Activated naive CD8-positive, alpha-beta T cell treated with anti-CD3 and anti-CD28 coated beads for 36 hours (primary cell): ENCODE data around the gene TOPBP1. TPM values are rescaled to one million over a fixed set of nuclear protein-coding genes. Genes with fewer than 3 reads are reported as not detected.

Experiments used
- DNase-seq: peaks from one replicate; pipeline ENCODE4 v3.0.0; 2021
- H3K27ac Mint-ChIP-seq: one replicate; pipeline ENCODE4 v1.8.0; 2022; ENCODE audit warnings: mild to moderate bottlenecking, moderate library complexity, mixed read lengths
- H3K27me3 Mint-ChIP-seq: one replicate; pipeline ENCODE4 v1.8.0; 2022; ENCODE audit warnings: mild to moderate bottlenecking, mixed read lengths
- H3K36me3 Mint-ChIP-seq: one replicate; pipeline ENCODE4 v1.8.0; 2021; ENCODE audit warnings: mild to moderate bottlenecking, mixed read lengths
- H3K4me1 Mint-ChIP-seq: one replicate; pipeline ENCODE4 v1.8.0; 2021; ENCODE audit warnings: mixed read lengths
- H3K4me3 Mint-ChIP-seq: one replicate; pipeline ENCODE4 v1.8.0; 2022; ENCODE audit warnings: mild to moderate bottlenecking, moderate library complexity, mixed read lengths
- H3K9me3 Mint-ChIP-seq: one replicate; pipeline ENCODE4 v1.8.0; 2022; ENCODE audit warnings: mixed read lengths
- total RNA-seq, 2 experiments: library from RNA; stranded (reverse); gene quantifications; one replicate each; pipeline ENCODE4 v1.2.3, GENCODE V29; 2021

Gene TOPBP1
- total RNA-seq, 2 experiments from 2014 or later: 82.3 to 84.4 TPM

DNA sequence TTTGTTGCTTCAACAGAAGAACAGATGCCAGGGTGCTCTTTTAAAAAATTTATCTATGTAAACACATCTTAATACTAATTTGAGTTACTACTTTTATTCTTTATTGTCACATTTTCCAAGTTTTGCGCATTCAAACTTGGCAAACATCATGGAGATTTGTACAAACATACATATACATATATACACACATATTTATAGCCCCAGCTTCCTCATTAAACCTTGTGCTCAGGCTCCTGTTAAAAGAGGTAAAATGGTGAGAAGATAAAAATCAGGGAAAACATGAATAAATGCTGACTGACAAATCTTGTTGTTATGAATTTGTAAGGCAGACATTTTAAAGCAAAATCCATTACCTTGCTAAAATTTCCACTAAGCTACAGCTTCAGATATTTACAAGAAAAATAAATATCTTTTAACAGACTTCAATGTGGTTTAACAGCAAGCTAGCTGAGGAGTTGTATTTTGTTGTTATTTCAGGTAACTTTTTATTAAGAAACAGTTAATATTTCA, 61.1 kb downstream of the TOPBP1 start:
- Mint-ChIP-seq H3K9me3 (no peaks in the 10 kb centered on the region), H3K4me1 (peaks cover 9% of the 10 kb centered on the region), H3K27ac (no peak overlapping the region), H3K4me3 (no peak overlapping the region), H3K27me3 (no peaks in the 10 kb centered on the region), H3K36me3 (peaks cover 24% of the 10 kb centered on the region)
- DNase-seq: no peak

DNA sequence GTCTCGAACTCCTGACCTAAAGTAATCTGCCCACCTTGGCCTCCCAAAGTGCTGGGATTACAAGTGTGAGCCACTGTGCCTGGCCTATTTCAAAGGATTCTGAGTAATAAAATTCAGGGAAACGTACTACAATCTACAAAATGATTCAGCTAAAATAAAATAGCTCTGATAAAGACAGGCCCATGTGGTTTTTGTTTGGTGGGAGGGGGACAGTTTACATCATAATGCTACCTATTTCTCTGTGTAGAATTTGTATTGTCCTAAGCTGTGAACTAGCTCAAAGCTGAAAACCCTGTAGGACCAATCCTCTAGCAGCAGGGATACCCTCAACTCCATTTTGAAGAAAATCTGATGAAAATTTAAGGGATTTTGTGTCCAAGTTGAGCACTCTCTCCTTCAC, 62.5 kb downstream of the TOPBP1 start:
- H3K4me1 Mint-ChIP-seq: peaks cover 19% of the 10 kb centered on the region
- H3K27ac Mint-ChIP-seq: no peak overlapping the region
- H3K36me3 Mint-ChIP-seq: peaks cover 23% of the 10 kb centered on the region
- H3K27me3 Mint-ChIP-seq: no peaks in the 10 kb centered on the region
- no peak for DNase-seq
- no peaks in the 10 kb centered on the region for H3K9me3 Mint-ChIP-seq
- H3K4me3 Mint-ChIP-seq: no peak overlapping the region

DNA sequence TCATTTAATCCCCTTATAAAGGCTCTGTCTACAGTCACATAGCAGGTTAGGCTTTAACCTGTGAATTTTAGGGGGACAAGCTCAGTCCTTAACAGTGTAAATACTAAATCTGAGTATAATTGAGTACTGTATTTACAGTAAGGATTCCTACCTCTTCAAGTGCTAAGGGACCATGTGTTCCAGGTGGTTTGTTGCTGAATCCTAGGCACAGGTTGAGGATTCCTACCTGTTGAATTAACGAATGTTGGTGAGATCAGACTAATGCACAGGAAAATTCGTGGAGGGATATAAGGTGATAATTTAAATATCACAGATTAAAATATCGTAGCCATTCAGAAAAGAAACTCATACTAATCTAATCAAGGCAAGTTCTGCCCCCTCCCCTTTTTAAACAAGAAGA, 63.3 kb downstream of the TOPBP1 start:
- Mint-ChIP-seq H3K4me3 (no peak overlapping the region), H3K27ac (no peak overlapping the region), H3K4me1 (peaks cover 19% of the 10 kb centered on the region), H3K27me3 (no peaks in the 10 kb centered on the region), H3K9me3 (no peaks in the 10 kb centered on the region), H3K36me3 (peaks cover 22% of the 10 kb centered on the region)
- no peak for DNase-seq

DNA sequence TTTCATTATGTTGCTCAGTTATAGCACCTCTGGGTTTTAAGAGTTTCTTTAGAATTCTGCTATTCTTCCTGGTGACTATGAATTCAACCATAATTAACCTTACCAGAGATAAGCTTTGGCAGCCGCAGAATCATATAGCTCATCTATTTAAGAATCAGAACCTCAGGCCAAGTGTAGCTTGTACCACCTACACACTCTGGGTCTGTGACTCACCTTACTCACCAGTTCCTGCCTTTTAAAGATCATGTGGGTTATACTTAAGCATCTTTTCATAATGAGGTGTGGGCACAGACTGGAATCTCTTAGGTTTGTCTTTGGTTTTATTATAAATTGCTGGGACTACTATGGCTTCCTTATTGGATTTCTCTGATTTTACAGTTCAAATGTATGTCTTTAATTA, 66.4 kb downstream of the TOPBP1 start:
- Mint-ChIP-seq H3K36me3 (peaks cover 17% of the 10 kb centered on the region), H3K9me3 (no peaks in the 10 kb centered on the region), H3K4me1 (peaks cover 31% of the 10 kb centered on the region), H3K4me3 (no peak overlapping the region), H3K27me3 (no peaks in the 10 kb centered on the region), H3K27ac (peak overlapping the region; percentile 30)
- DNase-seq: peak; percentile 16

DNA sequence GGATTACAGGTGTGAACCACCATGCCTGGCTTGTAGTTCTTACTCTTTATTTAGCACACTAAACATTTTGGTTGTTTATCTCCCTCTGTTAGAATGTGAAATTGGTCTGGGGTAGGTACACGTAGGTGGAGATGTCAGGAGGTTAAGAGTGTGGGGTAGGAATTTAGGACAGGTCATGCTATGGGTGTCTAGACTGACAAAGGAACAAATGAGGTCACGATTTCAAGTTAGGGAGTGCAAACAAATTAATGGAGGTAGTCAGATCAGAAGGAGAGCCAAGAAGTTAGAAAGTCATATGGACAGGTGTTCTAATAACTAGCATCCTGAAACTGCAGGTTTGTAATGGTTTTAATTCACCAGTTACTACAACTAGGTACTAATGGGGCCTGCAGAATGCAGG, 68.5 kb downstream of the TOPBP1 start:
- DNase-seq: no peak
- H3K4me3 Mint-ChIP-seq: no peak overlapping the region
- peaks cover 43% of the 10 kb centered on the region for H3K4me1 Mint-ChIP-seq
- peaks cover 27% of the 10 kb centered on the region for H3K36me3 Mint-ChIP-seq
- H3K9me3 Mint-ChIP-seq: no peaks in the 10 kb centered on the region
- peak overlapping the region; percentile 22 for H3K27ac Mint-ChIP-seq
- H3K27me3 Mint-ChIP-seq: no peaks in the 10 kb centered on the region

DNA sequence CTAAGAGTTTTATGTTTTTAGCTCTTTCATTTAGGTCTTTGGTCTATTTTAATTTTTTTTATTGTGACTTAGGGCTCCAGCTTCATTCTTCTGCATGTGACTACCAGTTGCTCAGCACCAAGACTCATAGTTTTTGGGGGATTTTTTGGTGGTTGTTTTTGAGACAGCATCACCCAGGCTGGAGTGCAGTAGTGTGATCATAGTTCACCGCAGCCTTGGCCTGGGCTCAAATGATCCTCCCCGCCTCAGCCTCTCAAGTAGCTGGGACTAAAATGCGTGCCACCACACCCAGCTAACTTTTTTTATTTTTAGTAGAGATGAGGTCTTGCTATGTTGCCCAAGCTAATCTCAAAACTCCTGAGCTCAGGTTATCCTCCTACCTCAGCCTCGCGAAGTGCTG, 68.9 kb downstream of the TOPBP1 start:
- peak overlapping the region; percentile 22 for H3K27ac Mint-ChIP-seq
- H3K4me1 Mint-ChIP-seq: peaks cover 47% of the 10 kb centered on the region
- DNase-seq: no peak
- peaks cover 30% of the 10 kb centered on the region for H3K36me3 Mint-ChIP-seq
- H3K4me3 Mint-ChIP-seq: no peak overlapping the region
- H3K9me3 Mint-ChIP-seq: no peaks in the 10 kb centered on the region
- H3K27me3 Mint-ChIP-seq: no peaks in the 10 kb centered on the region

DNA sequence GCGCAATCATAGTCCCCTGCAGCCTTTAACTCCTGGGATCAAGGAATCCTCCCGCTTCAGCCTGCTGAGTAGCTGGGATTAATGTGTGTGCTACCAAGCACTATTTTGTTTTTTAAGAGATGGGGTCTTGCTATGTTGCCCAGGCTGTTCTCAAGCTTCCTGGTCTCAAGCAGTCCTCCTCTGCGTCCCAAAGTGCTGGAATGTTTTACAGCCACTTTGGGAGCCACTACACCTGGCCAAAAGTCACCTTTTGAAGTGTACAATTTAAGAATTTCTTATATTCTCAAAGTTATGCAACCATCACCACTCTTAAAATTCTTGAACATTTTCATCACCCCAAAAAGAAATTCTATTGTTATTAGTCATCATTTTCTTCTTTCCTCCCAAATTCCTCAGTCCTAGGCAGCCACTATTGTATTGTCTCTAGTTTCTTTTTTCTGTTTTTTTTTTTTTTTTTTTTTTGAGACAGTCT, 70.4 kb downstream of the TOPBP1 start:
- Mint-ChIP-seq H3K4me1 (peaks cover 50% of the 10 kb centered on the region), H3K27me3 (no peaks in the 10 kb centered on the region), H3K27ac (no peak overlapping the region), H3K36me3 (peaks cover 31% of the 10 kb centered on the region), H3K4me3 (no peak overlapping the region), H3K9me3 (no peaks in the 10 kb centered on the region)
- DNase-seq: no peak

DNA sequence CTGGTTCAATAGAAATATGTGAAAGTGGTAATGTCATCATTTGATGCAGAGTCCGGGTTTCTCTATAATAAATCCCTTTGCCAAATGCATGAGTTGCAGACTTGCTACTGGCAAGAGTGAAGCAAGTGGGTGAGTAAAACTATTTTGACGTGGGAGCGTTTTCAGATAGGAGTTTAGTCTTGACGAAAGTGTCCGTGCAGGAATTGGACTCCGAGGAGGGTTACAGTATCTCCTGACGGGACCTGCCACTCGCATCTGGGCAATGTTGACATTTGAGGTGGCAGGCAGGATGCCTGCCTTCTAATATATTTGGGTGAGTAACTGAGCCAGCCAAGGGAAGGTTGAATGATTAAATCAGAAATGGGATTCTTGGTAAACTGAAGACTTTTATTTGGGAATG, 72.2 kb downstream of the TOPBP1 start:
- Mint-ChIP-seq H3K4me1 (peaks cover 43% of the 10 kb centered on the region), H3K4me3 (no peak overlapping the region), H3K27ac (no peak overlapping the region), H3K9me3 (no peaks in the 10 kb centered on the region), H3K27me3 (no peaks in the 10 kb centered on the region), H3K36me3 (peaks cover 39% of the 10 kb centered on the region)
- DNase-seq: no peak

DNA sequence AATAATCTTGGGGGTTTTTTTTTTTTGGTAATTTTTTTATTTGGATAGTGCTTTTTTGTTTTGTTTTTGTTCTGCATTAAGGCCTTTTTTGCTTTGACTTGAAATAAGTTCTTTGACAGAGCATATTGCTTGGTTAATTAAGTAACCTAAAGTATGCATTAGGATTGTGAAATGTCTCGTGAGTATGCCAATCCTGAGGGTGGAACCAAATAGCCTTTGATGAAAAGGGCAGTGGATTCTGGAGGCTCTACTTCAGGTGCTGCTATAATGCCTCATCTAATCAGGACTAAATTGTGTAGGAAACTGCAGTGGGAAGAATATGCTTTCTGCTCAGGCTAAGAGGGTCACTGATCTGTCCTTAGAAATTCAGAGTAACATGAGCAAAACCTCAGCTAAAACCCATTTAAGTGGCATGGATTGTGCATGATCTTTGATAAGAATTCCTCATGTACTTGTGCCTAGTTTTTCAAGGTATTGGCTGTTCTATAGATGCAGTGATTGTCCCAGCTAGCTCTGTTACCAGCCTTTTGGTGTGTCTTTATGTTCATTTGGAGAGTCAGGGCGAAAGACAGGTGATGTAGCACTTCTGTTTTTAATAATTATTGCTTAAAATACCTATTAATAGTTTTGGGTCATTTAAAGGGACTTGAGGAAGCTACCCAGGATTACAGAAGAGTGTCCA, 72.8 kb downstream of the TOPBP1 start:
- no peak for DNase-seq
- Mint-ChIP-seq H3K4me1 (peaks cover 44% of the 10 kb centered on the region), H3K27me3 (no peaks in the 10 kb centered on the region), H3K27ac (peak overlapping the region; percentile 64), H3K36me3 (peaks cover 39% of the 10 kb centered on the region), H3K9me3 (no peaks in the 10 kb centered on the region), H3K4me3 (no peak overlapping the region)

DNA sequence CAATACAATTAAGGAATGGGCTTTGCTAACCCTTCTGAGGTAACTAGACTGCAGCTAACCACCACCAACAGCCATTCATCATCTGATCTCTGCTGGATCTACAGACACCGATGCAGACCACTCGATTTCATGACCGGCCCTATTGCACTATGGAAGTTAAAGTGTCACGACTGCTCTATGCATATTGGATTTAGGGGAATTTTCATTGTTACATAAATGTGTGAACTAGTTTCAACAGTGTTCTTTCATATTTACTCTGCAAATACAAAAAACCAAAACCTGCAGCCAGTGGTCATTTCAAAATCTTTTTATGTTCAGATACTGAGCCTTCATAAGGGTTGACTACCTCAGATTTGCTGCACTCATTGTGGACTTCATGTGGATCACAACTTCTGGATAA, 73.7 kb downstream of the TOPBP1 start:
- peak overlapping the region; percentile 67 for H3K27ac Mint-ChIP-seq
- no peaks in the 10 kb centered on the region for H3K9me3 Mint-ChIP-seq
- H3K36me3 Mint-ChIP-seq: peaks cover 40% of the 10 kb centered on the region
- DNase-seq: no peak
- no peak overlapping the region for H3K4me3 Mint-ChIP-seq
- no peaks in the 10 kb centered on the region for H3K27me3 Mint-ChIP-seq
- peaks cover 48% of the 10 kb centered on the region for H3K4me1 Mint-ChIP-seq

DNA sequence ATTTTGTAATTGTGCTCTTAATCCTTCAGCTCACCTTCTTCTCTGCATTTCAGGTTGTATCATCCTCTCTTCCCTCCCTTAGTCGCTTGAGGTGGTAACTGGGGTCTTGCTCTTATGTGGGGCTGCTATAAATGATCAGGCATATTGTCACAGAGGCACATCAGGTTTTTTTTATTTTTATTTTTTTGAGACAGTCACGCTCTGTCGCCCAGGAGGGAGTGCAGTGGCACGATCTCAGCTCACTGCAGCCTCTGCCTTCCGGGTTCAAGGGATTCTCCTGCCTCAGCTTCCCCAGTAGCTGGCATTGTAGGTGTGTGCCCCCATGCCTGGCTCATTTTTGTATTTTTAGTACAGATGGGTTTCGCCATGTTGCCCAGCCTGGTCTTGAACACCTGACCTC, 78.3 kb downstream of the TOPBP1 start:
- Mint-ChIP-seq H3K4me3 (peak overlapping the region; percentile 4), H3K4me1 (peaks cover 57% of the 10 kb centered on the region), H3K36me3 (peaks cover 49% of the 10 kb centered on the region), H3K9me3 (no peaks in the 10 kb centered on the region), H3K27me3 (no peaks in the 10 kb centered on the region), H3K27ac (no peak overlapping the region)
- no peak for DNase-seq

DNA sequence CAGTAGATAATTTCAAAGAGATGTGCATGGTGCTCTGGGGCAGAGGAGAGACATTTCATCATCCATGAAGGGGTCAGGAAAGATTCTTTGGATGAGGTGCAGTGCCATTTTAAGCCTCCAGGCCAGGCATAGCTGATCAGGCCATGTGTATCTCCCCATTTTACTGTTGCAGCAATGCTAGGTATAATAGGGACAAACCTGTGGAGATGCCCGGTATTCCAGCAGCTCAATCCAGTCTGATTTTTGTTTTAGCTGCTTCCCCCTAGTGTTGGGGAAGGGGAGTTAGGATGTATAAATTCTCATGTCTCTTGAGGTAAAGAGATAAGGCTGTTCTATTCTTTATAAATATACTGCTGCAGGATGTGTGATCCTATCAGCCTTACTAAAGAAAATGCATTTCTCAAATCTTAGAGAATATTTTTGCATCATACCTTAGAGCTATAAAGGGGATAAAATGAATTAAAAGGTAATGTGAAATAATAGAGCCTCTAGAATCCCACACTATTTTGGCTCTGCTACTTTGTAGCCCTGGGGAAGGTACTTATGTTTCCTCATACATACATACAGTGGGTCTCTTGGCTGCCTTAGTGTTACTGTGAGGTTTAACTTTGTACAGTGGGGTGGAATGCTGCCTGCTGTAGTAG, 83.1 kb downstream of the TOPBP1 start:
- Mint-ChIP-seq H3K27me3 (no peaks in the 10 kb centered on the region), H3K4me1 (peaks cover 64% of the 10 kb centered on the region), H3K4me3 (peak overlapping the region; percentile 94), H3K36me3 (peaks cover 61% of the 10 kb centered on the region), H3K27ac (peak overlapping the region; percentile 82), H3K9me3 (no peaks in the 10 kb centered on the region)
- DNase-seq: no peak

DNA sequence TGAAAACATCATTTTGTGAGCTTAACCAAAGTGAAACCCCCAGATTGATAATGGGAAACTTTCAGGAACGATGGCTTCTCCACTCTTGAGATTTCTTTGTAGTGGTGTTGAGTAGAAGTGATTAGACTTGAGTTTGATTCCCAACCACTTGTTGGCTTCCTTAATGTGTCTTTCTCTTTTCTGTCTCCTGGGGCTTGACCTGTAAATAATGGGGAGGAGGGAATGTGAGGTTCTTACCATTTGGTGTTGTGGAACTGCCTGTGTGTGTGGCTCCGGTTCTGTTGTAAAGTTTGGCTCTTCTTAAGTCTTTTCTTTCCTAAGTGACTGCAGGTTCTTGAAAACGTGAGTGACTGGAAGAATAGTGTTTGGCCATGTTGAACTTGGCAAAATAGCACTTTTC, 85.6 kb downstream of the TOPBP1 start:
- DNase-seq: no peak
- Mint-ChIP-seq H3K36me3 (peaks cover 57% of the 10 kb centered on the region), H3K4me1 (peaks cover 60% of the 10 kb centered on the region)

DNA sequence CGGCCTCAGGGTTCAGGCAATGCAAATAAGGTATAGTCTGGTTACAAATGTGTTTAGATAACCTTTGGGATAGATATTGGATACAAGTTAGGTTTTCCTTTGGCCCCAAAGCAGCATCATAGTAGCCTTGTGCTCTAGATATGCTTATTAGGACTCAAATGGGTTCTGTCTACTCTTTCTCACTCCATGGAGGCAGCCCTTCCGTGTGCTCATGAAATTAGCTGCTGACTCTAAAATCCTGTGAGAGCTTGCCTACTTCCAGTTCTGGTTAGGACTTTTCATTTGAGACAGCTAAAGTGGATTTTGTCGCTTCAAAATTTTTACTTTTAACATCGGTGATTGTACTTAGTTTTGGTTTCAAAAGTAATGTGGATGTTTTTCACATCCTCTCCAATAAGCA, 86.7 kb downstream of the TOPBP1 start:
- peak overlapping the region; percentile 94 for H3K4me3 Mint-ChIP-seq
- H3K36me3 Mint-ChIP-seq: peaks cover 50% of the 10 kb centered on the region
- no peaks in the 10 kb centered on the region for H3K27me3 Mint-ChIP-seq
- H3K27ac Mint-ChIP-seq: peak overlapping the region; percentile 94
- H3K9me3 Mint-ChIP-seq: no peaks in the 10 kb centered on the region
- peaks cover 66% of the 10 kb centered on the region for H3K4me1 Mint-ChIP-seq
- DNase-seq: no peak

More for the DNA sequence above, 85.6 kb downstream of the TOPBP1 start:
- peak overlapping the region; percentile 61 for H3K27ac Mint-ChIP-seq
- no peaks in the 10 kb centered on the region for H3K9me3 Mint-ChIP-seq
- no peaks in the 10 kb centered on the region for H3K27me3 Mint-ChIP-seq
- H3K4me3 Mint-ChIP-seq: peak overlapping the region; percentile 94

DNA sequence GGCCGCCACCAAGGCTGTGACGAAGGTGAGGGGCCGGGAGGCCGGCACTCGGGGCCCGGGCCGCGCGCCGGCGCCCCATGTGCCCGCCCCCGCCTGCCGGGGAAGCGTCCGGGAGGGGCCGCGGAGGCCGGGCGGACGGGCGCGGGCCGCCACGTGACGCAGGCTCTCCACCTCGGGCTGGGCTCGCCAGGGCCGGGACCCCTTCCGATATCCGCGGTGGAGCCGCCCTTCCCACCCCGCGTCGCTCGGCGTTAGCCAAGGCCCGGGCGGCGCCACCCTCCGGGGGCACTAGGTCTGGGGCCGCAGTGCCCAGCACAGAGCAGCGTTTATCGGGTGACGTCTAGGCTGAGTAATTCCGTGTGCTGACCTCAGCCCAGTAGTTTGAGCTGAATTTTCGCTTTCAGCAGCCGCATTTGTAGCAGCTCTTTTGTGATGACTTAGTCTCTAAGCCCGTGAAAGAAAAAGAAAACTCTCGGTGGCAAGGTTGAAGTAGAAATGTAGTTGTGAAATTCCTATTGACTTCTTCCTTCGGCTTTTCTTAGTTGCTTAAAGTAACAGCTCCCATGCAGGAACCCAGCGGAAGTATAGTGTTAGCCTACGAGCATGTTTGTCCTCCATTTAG, 87.4 kb downstream of the TOPBP1 start:
- peaks cover 46% of the 10 kb centered on the region for H3K36me3 Mint-ChIP-seq
- peak overlapping the region; percentile 94 for H3K27ac Mint-ChIP-seq
- peaks cover 68% of the 10 kb centered on the region for H3K4me1 Mint-ChIP-seq
- peak overlapping the region; percentile 94 for H3K4me3 Mint-ChIP-seq
- no peaks in the 10 kb centered on the region for H3K9me3 Mint-ChIP-seq
- H3K27me3 Mint-ChIP-seq: no peaks in the 10 kb centered on the region
- peak; percentile 84 for DNase-seq
